Measurements from ENCODE around the gene RBM33.

DNA sequence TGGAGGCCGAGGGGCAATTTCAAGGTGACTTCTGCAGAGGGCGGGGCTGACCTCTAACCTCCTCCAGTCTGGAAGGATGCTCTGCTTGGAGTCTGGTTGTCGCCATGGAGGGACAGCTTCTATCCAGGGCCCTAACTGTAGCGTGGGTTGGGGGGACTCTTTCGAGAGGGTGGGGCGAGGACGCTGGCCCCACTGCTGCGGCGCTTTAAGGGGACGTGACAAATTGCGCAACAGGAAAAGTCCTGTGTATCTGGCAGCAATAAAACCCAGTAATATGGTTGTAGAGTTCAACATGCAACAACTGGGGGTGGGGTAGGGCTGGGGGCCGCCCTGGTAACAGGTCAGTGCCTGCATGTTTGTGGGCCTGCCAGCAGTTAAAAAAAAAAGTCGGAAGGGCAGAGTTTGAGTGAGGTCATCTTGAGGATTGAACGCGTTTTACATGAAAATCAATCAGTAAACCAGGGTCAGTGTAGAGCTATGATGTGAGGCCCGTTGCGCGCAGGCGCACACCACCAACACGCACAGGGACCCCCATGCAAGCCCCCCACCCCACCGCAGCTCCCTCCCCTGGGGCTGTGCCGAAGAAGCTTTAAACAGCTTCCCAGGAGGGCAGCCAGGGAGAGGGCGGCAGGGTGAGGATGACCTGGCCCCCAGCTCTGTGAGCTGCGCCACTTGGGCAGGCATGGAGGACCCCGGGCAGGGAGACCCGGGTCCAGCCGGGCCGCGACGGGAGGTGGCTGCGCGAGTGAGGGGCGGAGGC, 163.5 kb downstream of the RBM33 start:
- TF ChIP-seq EZH2 (IDR thresholded peaks at IDR 0.05; ENCODE audit: borderline replicate concordance, low read depth, low read length, severe bottlenecking): no peak
- TF ChIP-seq, protein P1, sequence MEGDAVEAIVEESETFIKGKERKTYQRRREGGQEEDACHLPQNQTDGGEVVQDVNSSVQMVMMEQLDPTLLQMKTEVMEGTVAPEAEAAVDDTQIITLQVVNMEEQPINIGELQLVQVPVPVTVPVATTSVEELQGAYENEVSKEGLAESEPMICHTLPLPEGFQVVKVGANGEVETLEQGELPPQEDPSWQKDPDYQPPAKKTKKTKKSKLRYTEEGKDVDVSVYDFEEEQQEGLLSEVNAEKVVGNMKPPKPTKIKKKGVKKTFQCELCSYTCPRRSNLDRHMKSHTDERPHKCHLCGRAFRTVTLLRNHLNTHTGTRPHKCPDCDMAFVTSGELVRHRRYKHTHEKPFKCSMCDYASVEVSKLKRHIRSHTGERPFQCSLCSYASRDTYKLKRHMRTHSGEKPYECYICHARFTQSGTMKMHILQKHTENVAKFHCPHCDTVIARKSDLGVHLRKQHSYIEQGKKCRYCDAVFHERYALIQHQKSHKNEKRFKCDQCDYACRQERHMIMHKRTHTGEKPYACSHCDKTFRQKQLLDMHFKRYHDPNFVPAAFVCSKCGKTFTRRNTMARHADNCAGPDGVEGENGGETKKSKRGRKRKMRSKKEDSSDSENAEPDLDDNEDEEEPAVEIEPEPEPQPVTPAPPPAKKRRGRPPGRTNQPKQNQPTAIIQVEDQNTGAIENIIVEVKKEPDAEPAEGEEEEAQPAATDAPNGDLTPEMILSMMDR (IDR thresholded peaks at IDR 0.05; ENCODE audit: borderline replicate concordance, extremely low read depth, low read length, poor library complexity, severe bottlenecking): no peak
